ENCODE results near the gene SGMS1. TPM values are rescaled to one million over a fixed set of nuclear protein-coding genes. Genes with fewer than 3 reads are reported as not detected.

The SGMS1 gene
- total and polyA plus RNA-seq, 2 donors (not counting 3 experiments of a cell fraction or from before 2014, with no cell fraction given): 9.7 to 23.7 TPM

- Histone ChIP-seq H2AFZ (ENCODE audit: low read depth, low read length) (no peak overlapping the region), H3K4me2 (ENCODE audit: insufficient read depth, low read length) (no peak overlapping the region), H3K4me3 (replicated peaks in 1 of 3; ENCODE audit: insufficient read depth in 1 of 3, low read depth in 1 of 3, low read length in 3 of 3) (no peak overlapping the region), H3K4me1 (ENCODE audit: control insufficient read depth, extremely low read depth, insufficient read depth, low read length) (no peaks in the 10 kb centered on the region), H3K9me3 (replicated peaks; ENCODE audit: control insufficient read depth, insufficient read depth, low read length) (no peaks in the 10 kb centered on the region), H3K9me1 (replicated peaks; ENCODE audit: control insufficient read depth, extremely low read depth, insufficient read depth, low read length) (no peaks in the 10 kb centered on the region), H3K27me3 (ENCODE audit: control insufficient read depth in 2 of 2, insufficient read depth in 2 of 2, low read length in 2 of 2) (peaks cover 6 to 23% of the 10 kb centered on the region in 2 experiments), H4K20me1 (replicated peaks; ENCODE audit: control insufficient read depth, extremely low read depth, insufficient read depth, low read length) (no peaks in the 10 kb centered on the region), H3K27ac (ENCODE audit: insufficient read depth, low read depth, low read length) (no peak overlapping the region), H3K9ac (replicated peaks; ENCODE audit: extremely low read depth, insufficient read depth, low read length) (no peak overlapping the region), H3K36me3 (ENCODE audit: control insufficient read depth in 2 of 2, extremely low read depth in 1 of 2, insufficient read depth in 2 of 2, low read length in 2 of 2) (no peaks in the 10 kb centered on the region), H3K79me2 (ENCODE audit: control insufficient read depth, insufficient read depth, low read length) (no peaks in the 10 kb centered on the region)
- FAIRE-seq (no peak), DNase-seq (ENCODE audit: low read depth, low spot score) (no peak)
- POLR2A ChIA-PET: no interaction called here
- intact Hi-C loops (cut with micrococcal nuclease): no loop called here
- dilution Hi-C loops (cut with MboI; ENCODE audit: extremely low pct_ligation_motif_present, low sequenced_read_pairs): no loop called here
- CTCF ChIA-PET: interaction anchor here (1.0 kb wide), 1 partner anchor 19 kb away, joined by 3 read pairs; no protein-coding TSS in a partner anchor
- TF ChIP-seq EZH2 (IDR thresholded peaks at IDR 0.05; ENCODE audit: borderline replicate concordance, low read depth, low read length, severe bottlenecking) (no peak), GATA2 (IDR thresholded peaks at IDR 0.05; ENCODE audit: insufficient read depth, insufficient read length, low read depth, low read length) (no peak), POLR2AphosphoS5 (IDR thresholded peaks at IDR 0.05; ENCODE audit: insufficient read depth, low read depth, low read length) (no peak), JUN (IDR thresholded peaks at IDR 0.05; ENCODE audit: borderline replicate concordance, insufficient read depth, insufficient read length, low read depth) (no peak), FOS (IDR thresholded peaks at IDR 0.05; ENCODE audit: borderline replicate concordance, insufficient read depth, low read length) (no peak), CTCF (IDR thresholded peaks at IDR 0.05; ENCODE audit: extremely low read depth in 1 of 2, insufficient read depth in 1 of 2, low read depth in 1 of 2, low read length in 2 of 2) (no peak), MAX (IDR thresholded peaks at IDR 0.05; ENCODE audit: insufficient read depth, insufficient read length) (no peak), MYC (IDR thresholded peaks at IDR 0.05; ENCODE audit: low read depth, low read length) (no peak), POLR2A (IDR thresholded peaks at IDR 0.05; ENCODE audit: low read depth, low read length) (no peak)
- BruUV-seq (replicated peaks): no TSS peak
Measured at GRCh38 chr10:50279489-50279888, 344.3 kb downstream of the SGMS1 start.

Measured in endothelial cell of umbilical vein (primary cell).